K562 (cell line): ENCODE results near the gene RBMS3. TPM values are rescaled to one million over a fixed set of nuclear protein-coding genes. Genes with fewer than 3 reads are reported as not detected.

Experiments
- ATF7 ChIP-seq: fragments of 450-650 bp; IDR thresholded peaks from 2 replicates; pipeline ENCODE4 v1.7.1; 2014; ENCODE audit warnings: mild to moderate bottlenecking, moderate library complexity
- C11orf30 ChIP-seq: fragments of 450-650 bp; IDR thresholded peaks from 2 replicates; pipeline ENCODE4 v1.6.1; 2016; ENCODE audit warnings: low read depth, mild to moderate bottlenecking
- RBM39 ChIP-seq: fragments of 200-400 bp; formaldehyde crosslinking; optimal IDR thresholded peaks from 2 replicates; pipeline ENCODE3; 2018; ENCODE audit warnings: low read depth, low read length
- ZNF79 ChIP-seq: fragments of 250-450 bp; sonication (Bioruptor Pico); IDR thresholded peaks from 2 replicates; pipeline ENCODE4 v1.4.0; 2020; ENCODE audit warnings: low read depth, mild to moderate bottlenecking, moderate library complexity
- polyA plus RNA-seq, 8 experiments: library from polyadenylated mRNA; depleted of rRNA in 4 of 8; stranded (reverse) in 5 of 8; unstranded in 3 of 8; fragments of >200 nt; fragmentation: Nextera tagmentation in 2 of 8; fragmentation: Illumina TruSeq in 1 of 8; extraction: Ambion mirVana in 2 of 8; extraction: Trizol in 1 of 8; gene quantifications; 2 replicates each; pipeline versions ENCODE4 v1.2.1 to v1.2.3, GENCODE V29; 2011 to 2014; ENCODE audit warnings: inconsistent platforms in 1 of 8, missing spikeins in 1 of 8
- total RNA-seq, 7 experiments: library from RNA; depleted of rRNA in 6 of 7; stranded (reverse); fragments of >200 nt in 6 of 7; fragmentation: Illumina TruSeq in 2 of 7; extraction: Trizol in 2 of 7; gene quantifications; 2 replicates each; pipeline versions ENCODE4 v1.2.1 to v1.2.3, GENCODE V29; 2011 to 2021; ENCODE audit warnings: low replicate concordance in 1 of 7
- TF ChIP-seq, protein P1 (sequence below): fragments of 250-450 bp; sonication (Bioruptor Pico); IDR thresholded peaks from 2 replicates; pipeline ENCODE4 v1.5.0; 2021
- TF ChIP-seq, protein P2 (sequence below): fragments of 250-450 bp; sonication (Bioruptor Pico); IDR thresholded peaks from 2 replicates; pipeline ENCODE4 v1.5.0; 2021; ENCODE audit warnings: mild to moderate bottlenecking, moderate library complexity

Gene RBMS3
- total and polyA plus RNA-seq, 9 of the 15 experiments (the other 6 are each of a cell fraction or from before 2014, with no cell fraction given): 0.20 TPM; not detected in 8

DNA sequence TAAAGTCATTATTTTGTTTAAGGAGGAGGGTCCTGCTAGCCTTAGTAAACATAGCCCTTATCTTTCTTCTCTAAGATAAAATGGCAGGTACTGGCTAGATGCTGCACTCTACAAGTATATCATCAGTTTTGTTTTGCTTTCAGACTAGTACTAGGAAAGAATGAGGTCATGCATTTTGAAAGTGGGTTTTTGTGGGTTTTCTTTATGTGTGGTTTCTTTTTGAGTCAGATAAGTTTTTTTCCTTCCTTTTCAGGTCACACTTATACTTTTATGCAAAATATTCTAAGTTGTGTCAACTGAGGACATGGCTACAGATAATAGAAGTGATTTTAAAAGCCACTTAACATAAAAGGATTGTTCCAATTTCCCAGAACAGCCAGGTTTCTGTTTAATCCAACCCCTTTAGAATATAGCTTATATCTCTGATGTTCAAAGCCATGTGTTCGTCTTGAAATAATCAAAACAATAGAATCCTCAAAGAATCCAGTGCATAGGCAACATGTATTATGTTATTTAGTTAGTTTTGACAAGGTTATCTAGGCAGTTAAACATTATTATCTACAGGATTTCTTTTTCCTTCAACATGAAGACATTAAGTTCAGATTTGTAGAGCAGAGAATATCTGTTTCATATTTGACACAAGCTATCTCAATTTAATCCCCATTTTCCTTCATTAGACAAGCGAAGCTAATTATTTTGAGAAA is 406.2 kb downstream of the RBMS3 start (continued):
- TF ChIP-seq, protein P1, sequence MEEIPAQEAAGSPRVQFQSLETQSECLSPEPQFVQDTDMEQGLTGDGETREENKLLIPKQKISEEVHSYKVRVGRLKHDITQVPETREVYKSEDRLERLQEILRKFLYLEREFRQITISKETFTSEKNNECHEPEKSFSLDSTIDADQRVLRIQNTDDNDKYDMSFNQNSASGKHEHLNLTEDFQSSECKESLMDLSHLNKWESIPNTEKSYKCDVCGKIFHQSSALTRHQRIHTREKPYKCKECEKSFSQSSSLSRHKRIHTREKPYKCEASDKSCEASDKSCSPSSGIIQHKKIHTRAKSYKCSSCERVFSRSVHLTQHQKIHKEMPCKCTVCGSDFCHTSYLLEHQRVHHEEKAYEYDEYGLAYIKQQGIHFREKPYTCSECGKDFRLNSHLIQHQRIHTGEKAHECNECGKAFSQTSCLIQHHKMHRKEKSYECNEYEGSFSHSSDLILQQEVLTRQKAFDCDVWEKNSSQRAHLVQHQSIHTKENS (CRISPR knock-in tag): no peak
- no peak for TF ChIP-seq ATF7
- TF ChIP-seq ZNF79 (CRISPR knock-in tag): no peak
- TF ChIP-seq, protein P2, sequence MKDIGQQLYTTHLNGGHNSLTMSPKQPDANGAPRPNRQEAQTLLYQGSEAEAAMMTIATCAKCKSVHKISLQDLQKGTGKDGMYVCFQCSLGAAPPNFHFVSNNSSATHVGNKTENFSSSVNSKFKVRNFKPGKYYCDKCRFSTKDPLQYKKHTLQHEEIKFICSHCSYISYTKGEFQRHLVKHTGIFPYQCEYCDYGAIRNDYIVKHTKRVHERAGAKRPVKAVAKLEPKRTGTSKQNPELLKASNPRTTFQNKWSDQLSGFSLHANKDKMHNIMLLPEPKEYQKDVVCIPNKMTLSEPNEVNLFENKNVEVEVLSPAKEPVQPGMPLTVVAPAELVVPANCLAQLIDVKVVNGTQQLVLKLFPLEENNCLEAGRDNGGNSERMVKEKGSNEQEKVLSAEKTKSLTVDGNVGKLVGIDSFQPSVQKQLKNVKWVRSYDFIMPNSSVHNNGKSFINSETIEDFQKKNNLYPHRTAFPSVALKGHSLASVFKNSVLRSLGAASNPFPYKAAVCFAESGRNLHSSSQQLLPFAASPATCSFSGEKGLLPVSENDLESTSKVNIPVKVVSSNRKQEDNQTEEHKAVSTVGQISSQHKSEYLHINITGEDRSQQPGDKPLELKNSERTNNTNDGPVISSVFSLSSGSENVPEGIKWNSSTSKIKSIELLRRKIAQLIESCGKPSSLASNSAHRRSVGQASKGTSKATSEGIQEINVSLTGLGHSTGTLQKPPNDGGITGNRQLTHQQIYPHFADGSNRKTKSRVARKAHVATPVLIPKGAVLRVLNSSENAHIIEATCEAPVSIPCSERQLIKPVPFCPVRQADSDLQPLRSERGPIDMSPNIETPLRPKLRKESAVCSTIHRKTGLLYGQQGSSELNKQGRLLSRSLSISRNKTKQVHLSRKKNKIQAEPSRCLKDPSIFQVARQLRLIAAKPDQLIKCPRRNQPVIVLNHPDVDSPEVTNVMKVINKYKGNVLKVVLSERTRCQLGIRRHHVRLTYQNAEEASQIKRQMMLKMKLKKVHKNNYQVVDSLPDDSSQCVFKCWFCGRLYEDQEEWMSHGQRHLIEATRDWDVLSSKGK: no peak
- TF ChIP-seq RBM39: no peak
- no peak for TF ChIP-seq C11orf30
